H1 (cell line): ENCODE measurements around the gene CLCF1. TPM values are rescaled to one million over a fixed set of nuclear protein-coding genes. Genes with fewer than 3 reads are reported as not detected.

Source experiments
- CTCF ChIA-PET: fragments of 300-600 bp; sonication (Branson Sonifier 250); formaldehyde crosslinking; loops from one replicate; lab custom pipeline; 2021; ENCODE audit not compliant: partially characterized antibody; lab: Charles Lee
- POLR2A ChIA-PET: fragments of 300-600 bp; sonication (Branson Sonifier 250); formaldehyde crosslinking; loops from one replicate; lab custom pipeline; 2021; ENCODE audit warnings: inconsistent platforms; ENCODE audit not compliant: partially characterized antibody; lab: Charles Lee
- DNase-seq, 2 experiments: peaks; one replicate each; pipeline versions ENCODE4 v3.0.0 to v3.0.0-alpha.2; 2010 to 2022; ENCODE audit warnings: low spot score in 2 of 2, low read depth in 1 of 2, mixed read lengths in 1 of 2
- FAIRE-seq: peaks from 2 replicates; lab custom pipeline; 2011; peaks lifted over from hg19 to GRCh38; lab: Jason Lieb, UNC
- H2AFZ ChIP-seq: 2 replicates; pipeline ENCODE4 v1.8.1; 2012; ENCODE audit warnings: low read length, inconsistent platforms
- H2AK5ac ChIP-seq: 2 replicates; pipeline ENCODE4 v1.6.1; 2013; ENCODE audit warnings: low read depth, low read length
- H2BK120ac ChIP-seq: replicated peaks from 2 replicates; pipeline ENCODE3; 2013; ENCODE audit warnings: low read depth, low read length, inconsistent platforms
- H2BK12ac ChIP-seq: 2 replicates; pipeline ENCODE4 v1.6.1; 2013; ENCODE audit warnings: low read depth, low read length
- H2BK15ac ChIP-seq: 2 replicates; pipeline ENCODE4 v1.6.1; 2013; ENCODE audit warnings: low read length
- H2BK20ac ChIP-seq: 2 replicates; pipeline ENCODE4 v1.6.1; 2013; ENCODE audit warnings: low read length
- H2BK5ac ChIP-seq: 2 replicates; pipeline ENCODE4 v1.6.1; 2013; ENCODE audit warnings: low read depth, low read length
- H3K14ac ChIP-seq: 2 replicates; pipeline ENCODE4 v1.6.1; 2013; ENCODE audit warnings: inconsistent platforms; ENCODE audit not compliant: insufficient read length
- H3K18ac ChIP-seq: 2 replicates; pipeline ENCODE4 v1.6.1; 2013; ENCODE audit warnings: low read length; ENCODE audit errors: extremely low read depth
- H3K23ac ChIP-seq: 2 replicates; pipeline ENCODE4 v1.6.1; 2013; ENCODE audit warnings: inconsistent platforms; ENCODE audit not compliant: insufficient read length
- H3K23me2 ChIP-seq: 2 replicates; pipeline ENCODE4 v1.6.1; 2013; ENCODE audit warnings: low read depth, low read length
- H3K27ac ChIP-seq: 2 replicates; pipeline ENCODE4 v1.6.1; 2011; ENCODE audit warnings: low read depth, low read length, inconsistent platforms
- H3K27me3 ChIP-seq, 4 experiments: replicated peaks in 1 of 4; 1 replicate in 1 of 4; 2 replicates in 3 of 4; pipeline versions ENCODE4 v1.6.1 to v1.8.1; 2011 to 2013; ENCODE audit warnings: low read length in 3 of 4, mild to moderate bottlenecking in 3 of 4, inconsistent platforms in 2 of 4, mixed read lengths in 2 of 4, moderate library complexity in 1 of 4; ENCODE audit not compliant: control insufficient read depth in 3 of 4, insufficient read depth in 3 of 4; ENCODE audit errors: extremely low read depth in 1 of 4
- H3K36me3 ChIP-seq, 4 experiments: 2 replicates each; pipeline versions ENCODE4 v1.6.1 to v1.8.1; 2011 to 2013; ENCODE audit warnings: mild to moderate bottlenecking in 4 of 4, low read length in 3 of 4, moderate library complexity in 2 of 4, control low read depth in 1 of 4, inconsistent platforms in 1 of 4; ENCODE audit not compliant: insufficient read depth in 4 of 4, control insufficient read depth in 2 of 4
- H3K4ac ChIP-seq: replicated peaks from 2 replicates; pipeline ENCODE3; 2013; ENCODE audit warnings: low read length, low read depth, mixed read lengths, inconsistent platforms; ENCODE audit not compliant: insufficient read length
- H3K4me1 ChIP-seq, 4 experiments: replicated peaks in 1 of 4; 1 replicate in 1 of 4; 2 replicates in 3 of 4; pipeline versions ENCODE4 v1.6.1 to v1.8.1; 2011 to 2013; ENCODE audit warnings: low read length in 3 of 4, inconsistent platforms in 2 of 4, mixed read lengths in 1 of 4; ENCODE audit not compliant: insufficient read depth in 4 of 4, control insufficient read depth in 3 of 4
- H3K4me2 ChIP-seq, 2 experiments: 2 replicates each; pipeline versions ENCODE4 v1.6.1 to v1.8.1; 2011 to 2013; ENCODE audit warnings: low read depth in 2 of 2, low read length in 2 of 2, control low read depth in 1 of 2, inconsistent platforms in 1 of 2, mild to moderate bottlenecking in 1 of 2; ENCODE audit not compliant: insufficient read depth in 1 of 2
- H3K4me3 ChIP-seq, 4 experiments: fragments of 200-600, 300-600 bp in 1 of 4; sonication (generic), shearing (Covaris generic), sonication (Bioruptor Twin) in 1 of 4; 2 replicates each; pipeline versions ENCODE4 v1.5.1 to v1.8.1; 2011 to 2016; ENCODE audit warnings: low read length in 4 of 4, low read depth in 3 of 4, control low read depth in 2 of 4, inconsistent platforms in 2 of 4, mild to moderate bottlenecking in 2 of 4, mixed read lengths in 1 of 4, moderate library complexity in 1 of 4; ENCODE audit not compliant: insufficient read depth in 2 of 4; ENCODE audit errors: extremely low read depth in 1 of 4
- H3K56ac ChIP-seq: replicated peaks from 2 replicates; pipeline ENCODE3; 2013; ENCODE audit warnings: low read depth, mild to moderate bottlenecking, mixed read lengths, low read length, inconsistent platforms; ENCODE audit not compliant: insufficient read length
- H3K79me1 ChIP-seq: 2 replicates; pipeline ENCODE4 v1.6.1; 2013; ENCODE audit warnings: low read depth, low read length, control low read depth
- H3K79me2 ChIP-seq, 2 experiments: 2 replicates each; pipeline versions ENCODE4 v1.6.1 to v1.8.1; 2012 to 2013; ENCODE audit warnings: low read length in 2 of 2, mild to moderate bottlenecking in 2 of 2, inconsistent platforms in 1 of 2; ENCODE audit not compliant: insufficient read depth in 2 of 2, control insufficient read depth in 1 of 2
- H3K9ac ChIP-seq, 4 experiments: replicated peaks in 1 of 4; 1 replicate in 1 of 4; 2 replicates in 3 of 4; pipeline versions ENCODE4 v1.6.1 to v1.8.1; 2011 to 2013; ENCODE audit warnings: low read depth in 3 of 4, low read length in 3 of 4, control low read depth in 2 of 4, mild to moderate bottlenecking in 2 of 4, moderate library complexity in 2 of 4, inconsistent platforms in 1 of 4; ENCODE audit errors: extremely low read depth in 1 of 4
- H3K9me3 ChIP-seq, 2 experiments: 2 replicates each; pipeline versions ENCODE4 v1.6.1 to v1.8.1; 2012 to 2013; ENCODE audit warnings: mild to moderate bottlenecking in 2 of 2, moderate library complexity in 2 of 2, control low read depth in 1 of 2, inconsistent platforms in 1 of 2, low read depth in 1 of 2, low read length in 1 of 2, mixed read lengths in 1 of 2; ENCODE audit not compliant: insufficient read depth in 2 of 2
- H4K20me1 ChIP-seq, 2 experiments: replicated peaks in 1 of 2; 2 replicates each; pipeline versions ENCODE3 to v1.8.1; 2011 to 2013; ENCODE audit warnings: inconsistent platforms in 2 of 2, low read length in 2 of 2, mild to moderate bottlenecking in 1 of 2; ENCODE audit not compliant: insufficient read depth in 2 of 2, control insufficient read depth in 1 of 2
- H4K5ac ChIP-seq: 2 replicates; pipeline ENCODE4 v1.6.1; 2013; ENCODE audit warnings: low read length, low read depth, mixed read lengths, inconsistent platforms; ENCODE audit not compliant: insufficient read length
- H4K8ac ChIP-seq: 2 replicates; pipeline ENCODE4 v1.8.0; 2013; ENCODE audit warnings: mild to moderate bottlenecking, moderate library complexity, low read length, inconsistent platforms; ENCODE audit not compliant: insufficient read depth; ENCODE audit errors: extremely low read depth
- H4K91ac ChIP-seq: replicated peaks from 2 replicates; pipeline ENCODE3; 2013; ENCODE audit warnings: low read length, mixed read lengths, inconsistent platforms; ENCODE audit not compliant: insufficient read length
- ATF3 ChIP-seq: IDR thresholded peaks from 2 replicates; pipeline ENCODE4 v1.6.1; 2011; ENCODE audit warnings: low read depth, mild to moderate bottlenecking, low read length; ENCODE audit not compliant: insufficient read depth
- BRCA1 ChIP-seq: IDR thresholded peaks from 2 replicates; pipeline ENCODE4 v1.6.1; 2012; ENCODE audit warnings: low read depth, low read length, improper control_type of control experiment
- CBX8 ChIP-seq: fragments of 300-800, 300-1000 bp; sonication (generic); IDR thresholded peaks from 2 replicates; pipeline ENCODE4 v1.7.1; 2016; ENCODE audit warnings: low read depth, low read length, borderline replicate concordance
- EGR1 ChIP-seq: IDR thresholded peaks from 2 replicates; pipeline ENCODE4 v1.6.1; 2011; ENCODE audit warnings: low read depth, low read length, borderline replicate concordance
- HDAC6 ChIP-seq: IDR thresholded peaks from one replicate; pipeline ENCODE4 v1.7.1; 2012; ENCODE audit warnings: low read depth, mild to moderate bottlenecking, inconsistent platforms, low read length, moderate library complexity
- SIN3A ChIP-seq, 2 experiments: IDR thresholded peaks in 1 of 2; conservative IDR thresholded peaks in 1 of 2; 2 replicates each; pipeline ENCODE4 v1.6.1; 2011 to 2012; ENCODE audit warnings: low read length in 2 of 2, improper control_type of control experiment in 1 of 2, low read depth in 1 of 2, mild to moderate bottlenecking in 1 of 2
- SRF ChIP-seq: IDR thresholded peaks from 2 replicates; pipeline ENCODE4 v1.6.1; 2011; ENCODE audit warnings: mild to moderate bottlenecking, low read depth, low read length, moderate library complexity
- TBP ChIP-seq: IDR thresholded peaks from 2 replicates; pipeline ENCODE4 v1.6.1; 2011; ENCODE audit warnings: low read depth, low read length, improper control_type of control experiment
- TEAD4 ChIP-seq: IDR thresholded peaks from 2 replicates; pipeline ENCODE4 v1.6.1; 2012; ENCODE audit warnings: low read depth, low read length, inconsistent platforms, mixed read lengths
- YY1 ChIP-seq: IDR thresholded peaks from 2 replicates; pipeline ENCODE4 v1.6.1; 2011; ENCODE audit warnings: low read depth, mild to moderate bottlenecking, low read length
- WGBS, 2 experiments: shearing (Covaris generic) in 1 of 2; methylation state at CpG; one replicate each; pipeline versions ENCODE4 v1.1.6 to v1.1.7; 2013 to 2015; ENCODE audit warnings: low lambda C conversion rate in 2 of 2, mixed read lengths in 2 of 2, inconsistent platforms in 1 of 2, low coverage in 1 of 2, missing lambda C conversion rate in 1 of 2; ENCODE audit not compliant: insufficient replicate concordance in 2 of 2, insufficient coverage in 1 of 2, insufficient read length in 1 of 2; ENCODE audit errors: extremely low coverage in 1 of 2, missing lambda C conversion rate in 1 of 2; 5-methylcytosine and 5-hydroxymethylcytosine counted together
- polyA plus RNA-seq, 7 experiments: library from polyadenylated mRNA; depleted of rRNA in 3 of 7; stranded (reverse) in 5 of 7; unstranded in 2 of 7; fragments of >200 nt in 5 of 7; fragments of 200-250 nt in 2 of 7; gene quantifications; 1 replicate in 5 of 7; 2 replicates in 1 of 7; 4 replicates in 1 of 7; pipeline versions ENCODE4 v1.2.1 to v1.2.3, GENCODE V29; 2011 to 2013; ENCODE audit warnings: missing spikeins in 2 of 7, mixed read lengths in 2 of 7
- total RNA-seq: library from RNA; stranded (reverse); fragmentation: NEBNext Ultra II Directional; extraction: Animal tissue kit (Norgen Biotek cat#: 25700); gene quantifications from 2 replicates; pipeline ENCODE4 v1.2.1, GENCODE V29; 2021
- TF ChIP-seq, protein P1 (sequence below), 3 experiments: IDR thresholded peaks; 1 replicate in 2 of 3; 2 replicates in 1 of 3; pipeline versions ENCODE4 v1.5.1 to v1.6.1; 2011; ENCODE audit warnings: low read length in 3 of 3, mild to moderate bottlenecking in 3 of 3, inconsistent platforms in 2 of 3, low read depth in 1 of 3, moderate library complexity in 1 of 3; ENCODE audit not compliant: insufficient read depth in 1 of 3; ENCODE audit errors: control extremely low read depth in 1 of 3

Gene CLCF1
- total and polyA plus RNA-seq, 2 of the 8 experiments (the other 6 are each of a cell fraction or from before 2014, with no cell fraction given), result 0.32 to 1.2 TPM

- FAIRE-seq, result no peak
- CTCF ChIA-PET, result no interaction called here
- H3K27me3 ChIP-seq, result peaks cover 0 to 16% (median 5%) of the 10 kb centered on the region in 4 experiments; a peak in 4 of 7 replicates
- no peak overlapping the region for H3K4me2 ChIP-seq
- H3K79me2 ChIP-seq, result no peaks in the 10 kb centered on the region
- H4K91ac ChIP-seq, result no peak overlapping the region
- peaks cover 0 to 11% (median 7%) of the 10 kb centered on the region in 4 experiments; a peak in 5 of 7 replicates for H3K4me1 ChIP-seq
- H3K23me2 ChIP-seq, result no peaks in the 10 kb centered on the region
- H3K18ac ChIP-seq, result no peak overlapping the region
- H3K27ac ChIP-seq, result no peak overlapping the region
- H3K23ac ChIP-seq, result no peak overlapping the region
- no peak overlapping the region for H2BK15ac ChIP-seq
- POLR2A ChIA-PET, result interaction anchor here (0.9 to 1.2 kb wide), 2 partner anchors 9 to 22 kb away, joined by 3 to 6 read pairs; no protein-coding TSS in a partner anchor
- H4K20me1 ChIP-seq, result no peaks in the 10 kb centered on the region
- H2BK120ac ChIP-seq, result no peak overlapping the region
- no peak overlapping the region for H3K9ac ChIP-seq
- 86% methylated on average over 21 of the region's 24 CpGs; no CpG with 5 or more reads in 1 of the 2 experiments for WGBS, 2 experiments
- H4K8ac ChIP-seq, result no peak overlapping the region; the same call in none of the 2 replicates
- H3K4me3 ChIP-seq, result no peak overlapping the region
- H3K14ac ChIP-seq, result no peak overlapping the region
- no peak overlapping the region for H2AK5ac ChIP-seq
- H3K4ac ChIP-seq, result no peak overlapping the region
- H3K9me3 ChIP-seq, result no peaks in the 10 kb centered on the region
- no peak for DNase-seq
- H3K79me1 ChIP-seq, result no peaks in the 10 kb centered on the region
- H2BK5ac ChIP-seq, result peak overlapping the region; percentile 44; the same call in 1 of the 2 replicates
- peak overlapping the region; percentile 17; the same call in 1 of the 2 replicates for H2BK12ac ChIP-seq
- H4K5ac ChIP-seq, result no peak overlapping the region
- no peak overlapping the region for H3K56ac ChIP-seq
- H2AFZ ChIP-seq, result no peak overlapping the region
- H2BK20ac ChIP-seq, result peak overlapping the region; percentile 21; the same call in 1 of the 2 replicates
- H3K36me3 ChIP-seq, result no peaks in the 10 kb centered on the region
- TF ChIP-seq TEAD4 (no peak), SIN3A (conservative IDR thresholded peaks at IDR 0.05 in 1 of 2, IDR thresholded peaks at IDR 0.05 in 1 of 2; ENCODE audit: low read depth in 1 of 2, low read length in 2 of 2) (no peak), SRF (no peak), HDAC6 (no peak), ATF3 (no peak), BRCA1 (no peak), EGR1 (no peak), CBX8 (no peak), TBP (no peak), YY1 (no peak)
- TF ChIP-seq, protein P1, sequence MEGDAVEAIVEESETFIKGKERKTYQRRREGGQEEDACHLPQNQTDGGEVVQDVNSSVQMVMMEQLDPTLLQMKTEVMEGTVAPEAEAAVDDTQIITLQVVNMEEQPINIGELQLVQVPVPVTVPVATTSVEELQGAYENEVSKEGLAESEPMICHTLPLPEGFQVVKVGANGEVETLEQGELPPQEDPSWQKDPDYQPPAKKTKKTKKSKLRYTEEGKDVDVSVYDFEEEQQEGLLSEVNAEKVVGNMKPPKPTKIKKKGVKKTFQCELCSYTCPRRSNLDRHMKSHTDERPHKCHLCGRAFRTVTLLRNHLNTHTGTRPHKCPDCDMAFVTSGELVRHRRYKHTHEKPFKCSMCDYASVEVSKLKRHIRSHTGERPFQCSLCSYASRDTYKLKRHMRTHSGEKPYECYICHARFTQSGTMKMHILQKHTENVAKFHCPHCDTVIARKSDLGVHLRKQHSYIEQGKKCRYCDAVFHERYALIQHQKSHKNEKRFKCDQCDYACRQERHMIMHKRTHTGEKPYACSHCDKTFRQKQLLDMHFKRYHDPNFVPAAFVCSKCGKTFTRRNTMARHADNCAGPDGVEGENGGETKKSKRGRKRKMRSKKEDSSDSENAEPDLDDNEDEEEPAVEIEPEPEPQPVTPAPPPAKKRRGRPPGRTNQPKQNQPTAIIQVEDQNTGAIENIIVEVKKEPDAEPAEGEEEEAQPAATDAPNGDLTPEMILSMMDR (IDR thresholded peaks at IDR 0.05; ENCODE audit: control extremely low read depth in 1 of 3, insufficient read depth in 1 of 3, low read depth in 1 of 3, low read length in 3 of 3), result no peak
Measured at GRCh38 chr11:67409261-67409666, 35.9 kb upstream of the CLCF1 start.
